ENCODE data around the gene BAHD1. TPM values are rescaled to one million over a fixed set of nuclear protein-coding genes. Genes with fewer than 3 reads are reported as not detected.

The BAHD1 gene
- total and polyA plus RNA-seq, 3 donors from 2014 or later = 47.9 to 53.9 (median 52.0) TPM

DNA sequence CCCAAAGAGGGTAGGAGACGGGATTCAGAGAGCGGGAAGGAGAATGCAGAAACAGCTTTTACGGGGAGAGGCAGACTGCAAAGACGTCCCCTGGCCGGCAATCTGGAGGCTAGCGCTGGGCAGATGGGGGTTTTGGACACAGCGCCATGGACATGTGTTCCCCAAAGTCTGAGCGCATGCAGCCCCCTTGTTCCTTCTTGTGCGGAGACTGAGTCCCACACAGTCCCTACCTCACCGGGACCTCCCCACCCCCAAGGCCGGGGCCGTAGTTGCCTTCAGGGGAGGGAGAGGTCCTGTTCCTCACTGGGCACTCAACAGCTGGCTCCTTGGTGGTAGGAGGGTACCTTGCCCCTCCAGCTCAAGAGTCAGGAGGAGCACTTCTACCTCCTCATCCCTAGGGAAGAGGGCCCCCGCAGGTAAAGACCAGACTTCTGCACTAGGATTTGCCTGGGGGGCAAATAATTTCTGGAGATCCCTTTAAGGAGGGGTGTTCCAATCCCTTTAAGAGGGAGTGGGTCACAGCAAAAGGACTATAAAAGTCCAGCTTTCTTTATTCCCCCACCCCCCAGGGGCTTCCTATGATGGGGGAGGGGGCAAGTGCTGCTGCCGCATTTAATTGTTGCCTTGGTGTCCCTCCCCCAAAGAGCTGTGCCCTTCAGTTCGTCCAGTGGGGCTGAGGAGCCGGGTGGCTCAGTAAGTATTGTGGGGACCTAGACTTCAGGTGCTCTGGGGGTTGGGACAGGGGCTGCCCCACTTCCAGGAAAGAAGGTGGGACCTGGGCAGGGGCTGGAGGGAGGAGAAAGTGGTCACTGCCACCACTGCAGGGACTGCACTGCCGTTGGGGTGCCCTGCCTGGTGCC, 3.6 kb upstream of the BAHD1 start:
- no peaks in the 10 kb centered on the region for H3K27me3 ChIP-seq
- no peak for TF ChIP-seq POLR2A (IDR thresholded peaks at IDR 0.05)
- H3K9me3 ChIP-seq = no peaks in the 10 kb centered on the region
- H3K4me1 ChIP-seq = peaks cover 37% of the 10 kb centered on the region
- H3K4me3 ChIP-seq = peak overlapping the region; percentile 37 to 58
- DNase-seq = no peak
- intact Hi-C loops (cut with DNase I; ENCODE audit: low total_unique reads) = no loop called here
- WGBS, 2 donors = 10 to 19% methylated on average over 8 to 16 of the region's 17 CpGs
- no peaks in the 10 kb centered on the region for H3K36me3 ChIP-seq (ENCODE audit: low read depth, missing control alignments)
- peak overlapping the region; percentile 15 to 62 for H3K27ac ChIP-seq

DNA sequence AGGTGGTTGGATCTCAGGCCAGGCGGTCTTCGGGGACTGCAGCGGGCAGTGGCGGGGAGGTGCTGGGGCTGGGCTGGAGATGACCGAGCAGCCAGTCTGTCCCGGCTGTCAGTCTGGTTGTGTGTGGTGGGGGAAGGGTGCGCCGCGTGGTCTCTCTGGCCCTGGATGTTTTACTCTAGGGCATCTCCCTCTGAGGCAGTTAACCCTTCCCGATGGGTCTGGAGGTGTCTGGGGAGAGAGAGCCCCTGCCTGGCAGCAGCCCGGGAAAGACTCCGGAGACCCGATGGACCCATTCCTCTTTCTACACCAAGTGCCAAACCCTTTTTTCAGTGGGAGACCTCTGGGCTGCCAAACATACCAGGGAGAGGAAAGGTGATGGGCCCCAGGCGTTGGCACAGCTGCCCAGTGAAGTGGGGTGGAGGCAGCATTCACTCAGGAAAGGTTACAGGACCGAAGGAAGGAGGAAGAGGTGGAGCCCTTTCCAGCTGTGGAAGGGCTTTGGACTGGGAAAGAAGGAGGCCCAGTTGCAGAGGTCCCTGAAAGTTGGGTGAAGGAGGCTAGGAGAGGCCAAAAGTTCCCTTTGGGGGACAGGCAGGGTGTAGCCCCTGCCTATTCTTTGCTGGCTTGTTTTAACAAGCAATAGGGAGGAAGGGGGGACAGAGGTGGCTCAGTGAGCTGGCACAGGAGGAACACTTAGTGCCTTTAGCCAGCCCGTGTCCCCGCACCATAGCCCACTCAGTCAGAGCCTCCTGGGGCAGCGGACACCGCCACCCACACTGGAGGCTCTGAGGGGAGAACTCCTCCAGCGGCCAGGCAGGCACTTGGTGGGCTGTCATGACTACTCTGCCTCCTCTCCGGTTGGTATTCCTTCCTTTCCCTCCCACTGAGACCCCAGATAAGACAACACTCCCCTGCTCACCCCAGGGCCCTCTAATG, 2.7 kb upstream of the BAHD1 start:
- Histone ChIP-seq H3K36me3 (ENCODE audit: low read depth, missing control alignments) (no peaks in the 10 kb centered on the region), H3K27me3 (no peaks in the 10 kb centered on the region), H3K4me3 (no peak overlapping the region), H3K9me3 (no peaks in the 10 kb centered on the region), H3K4me1 (peaks cover 45% of the 10 kb centered on the region), H3K27ac (peak overlapping the region; percentile 62 to 73)
- TF ChIP-seq, protein P1, sequence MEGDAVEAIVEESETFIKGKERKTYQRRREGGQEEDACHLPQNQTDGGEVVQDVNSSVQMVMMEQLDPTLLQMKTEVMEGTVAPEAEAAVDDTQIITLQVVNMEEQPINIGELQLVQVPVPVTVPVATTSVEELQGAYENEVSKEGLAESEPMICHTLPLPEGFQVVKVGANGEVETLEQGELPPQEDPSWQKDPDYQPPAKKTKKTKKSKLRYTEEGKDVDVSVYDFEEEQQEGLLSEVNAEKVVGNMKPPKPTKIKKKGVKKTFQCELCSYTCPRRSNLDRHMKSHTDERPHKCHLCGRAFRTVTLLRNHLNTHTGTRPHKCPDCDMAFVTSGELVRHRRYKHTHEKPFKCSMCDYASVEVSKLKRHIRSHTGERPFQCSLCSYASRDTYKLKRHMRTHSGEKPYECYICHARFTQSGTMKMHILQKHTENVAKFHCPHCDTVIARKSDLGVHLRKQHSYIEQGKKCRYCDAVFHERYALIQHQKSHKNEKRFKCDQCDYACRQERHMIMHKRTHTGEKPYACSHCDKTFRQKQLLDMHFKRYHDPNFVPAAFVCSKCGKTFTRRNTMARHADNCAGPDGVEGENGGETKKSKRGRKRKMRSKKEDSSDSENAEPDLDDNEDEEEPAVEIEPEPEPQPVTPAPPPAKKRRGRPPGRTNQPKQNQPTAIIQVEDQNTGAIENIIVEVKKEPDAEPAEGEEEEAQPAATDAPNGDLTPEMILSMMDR (IDR thresholded peaks at IDR 0.05) = no peak
- TF ChIP-seq POLR2A (IDR thresholded peaks at IDR 0.05) = no peak
- DNase-seq = peak; percentile 46
- 65 to 68% methylated on average over 21 of the region's 21 CpGs for WGBS, 2 donors
- intact Hi-C loops (cut with DNase I; ENCODE audit: low total_unique reads) = no loop called here

DNA sequence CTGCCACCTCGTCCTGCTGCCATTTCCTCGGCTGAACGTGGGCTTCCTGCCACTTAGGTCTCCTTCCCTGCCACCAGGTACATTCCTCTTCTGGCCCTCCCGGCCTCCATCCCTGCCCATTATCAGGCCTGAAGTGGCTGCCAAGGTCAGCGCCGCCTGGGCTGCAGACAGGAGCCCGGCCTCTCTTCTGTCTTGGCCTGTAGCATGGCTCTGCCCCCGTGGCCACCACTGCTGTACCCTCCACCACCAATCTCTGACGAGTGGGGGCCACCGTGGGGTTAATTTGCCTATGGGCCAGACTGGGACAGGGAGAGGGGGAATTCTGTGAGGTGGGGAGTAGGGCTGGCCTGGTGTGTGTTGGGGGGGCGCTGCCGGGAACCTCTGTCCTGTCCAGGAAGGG, 2.0 kb upstream of the BAHD1 start:
- WGBS, 2 donors = 59 to 65% methylated on average over 9 to 12 of the region's 12 CpGs
- no peak overlapping the region for H3K4me3 ChIP-seq
- intact Hi-C loops (cut with DNase I; ENCODE audit: low total_unique reads) = no loop called here
- TF ChIP-seq, protein P1 (IDR thresholded peaks at IDR 0.05) = no peak
- TF ChIP-seq POLR2A (IDR thresholded peaks at IDR 0.05) = no peak
- H3K27ac ChIP-seq = peak overlapping the region; percentile 62 to 73
- no peaks in the 10 kb centered on the region for H3K36me3 ChIP-seq (ENCODE audit: low read depth, missing control alignments)
- peak; percentile 60 for DNase-seq
- no peaks in the 10 kb centered on the region for H3K27me3 ChIP-seq
- H3K9me3 ChIP-seq = no peaks in the 10 kb centered on the region
- H3K4me1 ChIP-seq = peaks cover 50% of the 10 kb centered on the region

DNA sequence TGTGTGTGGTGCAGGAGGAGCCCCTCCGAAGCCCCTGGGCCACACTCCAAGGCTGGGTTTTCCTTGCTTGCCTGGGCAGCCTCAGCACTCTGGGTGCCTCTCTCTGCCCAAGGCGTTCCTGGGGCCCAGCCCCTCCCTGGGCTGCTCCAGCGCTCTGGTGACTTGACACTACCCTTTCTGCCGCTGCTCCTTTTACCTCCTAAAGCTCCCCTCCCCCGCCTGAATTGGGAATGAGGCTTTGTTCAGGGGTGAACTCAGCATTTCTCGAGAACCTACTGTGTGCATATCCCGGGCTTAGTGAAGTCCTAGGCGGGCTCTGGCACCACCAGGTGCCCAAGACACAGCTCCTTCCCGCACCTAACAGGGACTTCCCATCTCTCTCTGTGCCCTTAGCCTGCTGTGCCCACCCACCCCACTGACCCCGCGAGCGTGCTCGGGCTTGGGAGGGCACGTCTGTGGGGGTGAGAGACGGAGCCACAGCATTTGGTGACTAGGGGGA, 1.2 kb upstream of the BAHD1 start:
- Histone ChIP-seq H3K27me3 (no peaks in the 10 kb centered on the region), H3K4me3 (peak overlapping the region; percentile 57 to 86), H3K27ac (peak overlapping the region; percentile 62 to 73), H3K36me3 (ENCODE audit: low read depth, missing control alignments) (no peaks in the 10 kb centered on the region), H3K4me1 (peaks cover 50% of the 10 kb centered on the region), H3K9me3 (no peaks in the 10 kb centered on the region)
- TF ChIP-seq, protein P1 (IDR thresholded peaks at IDR 0.05) = no peak
- TF ChIP-seq POLR2A (IDR thresholded peaks at IDR 0.05) = no peak
- 2 to 5% methylated on average over 10 to 15 of the region's 15 CpGs for WGBS, 2 donors
- DNase-seq = peak; percentile 56
- intact Hi-C loops (cut with DNase I; ENCODE audit: low total_unique reads) = no loop called here
